CD4-positive, alpha-beta T cell (primary cell): Measurements from ENCODE around the gene PPL. TPM values are rescaled to one million over a fixed set of nuclear protein-coding genes. Genes with fewer than 3 reads are reported as not detected.

Experiments
- ATAC-seq: fragments of 200-7000 bp; cut with Tn5 transposase; one replicate; pipeline ENCODE4 v1.10.0; 2022; ENCODE audit warnings: mild to moderate bottlenecking; ENCODE audit not compliant: poor library complexity
- CTCF ChIA-PET: fragments of 350-600 bp; sonication (Branson Sonifier 250); formaldehyde crosslinking; loops from one replicate; lab custom pipeline; 2021; ENCODE audit warnings: antibody characterized with exemption, inconsistent platforms; lab: Charles Lee
- POLR2A ChIA-PET: fragments of 350-600 bp; sonication (Branson Sonifier 250); formaldehyde crosslinking; loops from one replicate; lab custom pipeline; 2021; ENCODE audit warnings: antibody characterized with exemption, inconsistent platforms; lab: Charles Lee
- DNase-seq, 14 experiments: peaks; one replicate each; pipeline ENCODE4 v3.0.0-alpha.2; 2013 to 2020; ENCODE audit warnings: mixed read lengths in 2 of 14
- H3K27ac ChIP-seq, 2 donors: one replicate each; pipeline versions ENCODE4 v1.5.1 to v1.7.0; 2013; ENCODE audit warnings: low read length in 2 of 2, low read depth in 1 of 2, mild to moderate bottlenecking in 1 of 2
- H3K27me3 ChIP-seq, 2 experiments: 1 replicate in 1 of 2; 2 replicates in 1 of 2; pipeline versions ENCODE4 v1.6.1 to v1.7.0; 2013; ENCODE audit warnings: low read length in 2 of 2, control low read depth in 1 of 2, mild to moderate bottlenecking in 1 of 2, moderate library complexity in 1 of 2; ENCODE audit not compliant: insufficient read depth in 2 of 2, control insufficient read depth in 1 of 2
- H3K36me3 ChIP-seq: one replicate; pipeline ENCODE4 v1.6.1; 2013; ENCODE audit warnings: low read length, control low read depth; ENCODE audit not compliant: insufficient read depth
- H3K4me1 ChIP-seq: one replicate; pipeline ENCODE4 v1.6.1; 2013; ENCODE audit warnings: low read length, control low read depth; ENCODE audit not compliant: insufficient read depth
- H3K4me3 ChIP-seq: one replicate; pipeline ENCODE4 v1.5.1; 2013; ENCODE audit warnings: mild to moderate bottlenecking, low read length, moderate library complexity
- H3K9me3 ChIP-seq, 2 experiments: 1 replicate in 1 of 2; 2 replicates in 1 of 2; pipeline versions ENCODE4 v1.6.1 to v1.7.0; 2013; ENCODE audit warnings: low read length in 2 of 2, mild to moderate bottlenecking in 2 of 2, control low read depth in 1 of 2, moderate library complexity in 1 of 2; ENCODE audit not compliant: control insufficient read depth in 1 of 2, insufficient read depth in 1 of 2
- H3K27ac Mint-ChIP-seq: one replicate; pipeline ENCODE4 v1.8.0; 2020; ENCODE audit warnings: mixed read lengths
- H3K27me3 Mint-ChIP-seq: one replicate; pipeline ENCODE4 v1.8.0; 2021; ENCODE audit warnings: mixed read lengths
- H3K36me3 Mint-ChIP-seq: one replicate; pipeline ENCODE4 v1.8.0; 2021; ENCODE audit warnings: low read depth, mixed read lengths
- H3K4me1 Mint-ChIP-seq: one replicate; pipeline ENCODE4 v1.8.0; 2021; ENCODE audit warnings: low read depth, mixed read lengths
- H3K4me3 Mint-ChIP-seq: one replicate; pipeline ENCODE4 v1.8.0; 2020; ENCODE audit warnings: mild to moderate bottlenecking, mixed read lengths
- H3K9me3 Mint-ChIP-seq: one replicate; pipeline ENCODE4 v1.8.0; 2020; ENCODE audit warnings: mixed read lengths
- intact Hi-C, 2 experiments: fragments of 100-400 bp; cut with DNase I in 1 of 2; cut with micrococcal nuclease in 1 of 2; formaldehyde crosslinking; loops; one replicate each; pipeline versions ENCODE4 v1.15.1 to v1.9.0; 2023 to 2025; cut with DNase I, micrococcal nuclease
- total RNA-seq, 174 experiments: library from RNA in 2 of 174; stranded (reverse) in 2 of 174; gene quantifications; one replicate each; pipeline ENCODE4 v1.2.3 and lab custom pipeline; 2021 to 2026
- TF ChIP-seq, protein P1 (sequence below): fragments of 200-600 bp; IDR thresholded peaks from one replicate; pipeline ENCODE4 v1.8.0; 2022; ENCODE audit warnings: antibody characterized with exemption, mild to moderate bottlenecking

The PPL gene
- total RNA-seq, 2 experiments from 2014 or later: not detected

DNA sequence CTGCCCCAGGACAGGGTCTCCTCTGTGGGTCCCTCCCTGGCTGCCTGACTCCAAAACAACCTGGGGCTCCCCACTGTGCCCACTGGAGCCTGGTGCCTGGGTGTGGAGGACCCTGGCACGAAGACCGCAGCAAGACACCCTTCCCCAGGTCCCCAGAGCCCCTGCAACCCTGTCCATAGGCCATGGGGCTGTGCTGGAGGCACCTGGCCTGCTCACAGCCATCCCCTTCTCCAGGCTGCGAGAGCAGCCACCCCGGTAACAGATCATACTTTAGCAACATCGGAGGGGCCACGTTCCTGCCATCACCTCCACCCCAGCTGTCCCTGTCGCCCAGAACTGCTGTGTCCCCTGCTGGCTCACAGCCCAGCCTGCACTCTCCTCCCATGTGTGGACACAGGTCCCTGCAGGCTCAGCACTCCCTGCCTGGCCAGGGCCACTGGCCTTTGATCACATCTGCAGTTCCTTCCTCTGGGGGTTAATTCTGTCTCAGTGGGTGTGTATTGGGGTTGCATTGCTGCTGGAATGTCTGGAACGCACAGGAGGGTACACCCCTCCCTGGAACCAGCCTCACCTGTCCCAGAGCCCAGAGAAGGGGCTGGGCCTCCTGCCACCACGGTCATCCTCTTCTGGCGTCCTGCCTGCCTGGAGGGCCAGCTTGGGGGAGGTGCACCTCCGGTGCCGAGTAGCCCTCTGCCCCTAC lies 12.2 kb downstream of the PPL start:
- H3K36me3 ChIP-seq: no peaks in the 10 kb centered on the region
- no peaks in the 10 kb centered on the region for H3K27me3 ChIP-seq
- no peak overlapping the region for H3K4me3 ChIP-seq
- TF ChIP-seq, protein P1, sequence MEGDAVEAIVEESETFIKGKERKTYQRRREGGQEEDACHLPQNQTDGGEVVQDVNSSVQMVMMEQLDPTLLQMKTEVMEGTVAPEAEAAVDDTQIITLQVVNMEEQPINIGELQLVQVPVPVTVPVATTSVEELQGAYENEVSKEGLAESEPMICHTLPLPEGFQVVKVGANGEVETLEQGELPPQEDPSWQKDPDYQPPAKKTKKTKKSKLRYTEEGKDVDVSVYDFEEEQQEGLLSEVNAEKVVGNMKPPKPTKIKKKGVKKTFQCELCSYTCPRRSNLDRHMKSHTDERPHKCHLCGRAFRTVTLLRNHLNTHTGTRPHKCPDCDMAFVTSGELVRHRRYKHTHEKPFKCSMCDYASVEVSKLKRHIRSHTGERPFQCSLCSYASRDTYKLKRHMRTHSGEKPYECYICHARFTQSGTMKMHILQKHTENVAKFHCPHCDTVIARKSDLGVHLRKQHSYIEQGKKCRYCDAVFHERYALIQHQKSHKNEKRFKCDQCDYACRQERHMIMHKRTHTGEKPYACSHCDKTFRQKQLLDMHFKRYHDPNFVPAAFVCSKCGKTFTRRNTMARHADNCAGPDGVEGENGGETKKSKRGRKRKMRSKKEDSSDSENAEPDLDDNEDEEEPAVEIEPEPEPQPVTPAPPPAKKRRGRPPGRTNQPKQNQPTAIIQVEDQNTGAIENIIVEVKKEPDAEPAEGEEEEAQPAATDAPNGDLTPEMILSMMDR: no peak
- H3K27me3 Mint-ChIP-seq: peaks cover 8% of the 10 kb centered on the region
- peaks cover 4% of the 10 kb centered on the region for H3K9me3 Mint-ChIP-seq
- no peaks in the 10 kb centered on the region for H3K36me3 Mint-ChIP-seq
- intact Hi-C loops: no loop called here
- H3K4me1 ChIP-seq: no peaks in the 10 kb centered on the region
- no peak overlapping the region for H3K4me3 Mint-ChIP-seq
- ATAC-seq (no peak), DNase-seq (no peak)
- H3K9me3 ChIP-seq: peaks cover 10 to 21% of the 10 kb centered on the region in 2 experiments
- H3K4me1 Mint-ChIP-seq: no peaks in the 10 kb centered on the region
- no peak overlapping the region for H3K27ac ChIP-seq
- ChIA-PET POLR2A (no interaction called here), CTCF (no interaction called here)
- no peak overlapping the region for H3K27ac Mint-ChIP-seq

DNA sequence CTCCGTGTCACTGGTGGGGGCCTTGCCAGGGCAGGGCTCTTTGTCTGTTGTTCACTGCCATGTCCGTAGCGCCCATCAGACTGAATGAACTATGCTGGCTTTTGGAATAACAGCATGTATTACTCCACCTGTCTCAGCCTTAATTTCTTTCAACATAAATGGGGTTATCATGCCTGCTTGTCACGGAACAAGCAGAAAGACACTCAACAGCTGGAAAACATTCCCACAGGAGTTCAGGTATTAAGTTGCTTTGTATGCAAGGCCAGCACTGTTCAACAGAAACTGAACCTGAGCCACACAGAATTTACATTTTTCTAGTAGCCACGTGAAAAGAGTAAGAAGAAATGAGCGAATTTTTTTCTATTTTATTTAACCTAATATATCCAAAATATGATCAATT lies 13.1 kb downstream of the PPL start:
- peaks cover 10 to 21% of the 10 kb centered on the region in 2 experiments for H3K9me3 ChIP-seq
- TF ChIP-seq, protein P1: no peak
- Mint-ChIP-seq H3K4me1 (no peaks in the 10 kb centered on the region), H3K27ac (no peak overlapping the region), H3K27me3 (peaks cover 8% of the 10 kb centered on the region), H3K9me3 (peaks cover 4% of the 10 kb centered on the region), H3K36me3 (no peaks in the 10 kb centered on the region), H3K4me3 (no peak overlapping the region)
- DNase-seq (no peak), ATAC-seq (no peak)
- no peaks in the 10 kb centered on the region for H3K27me3 ChIP-seq
- no peak overlapping the region for H3K27ac ChIP-seq
- ChIA-PET CTCF (no interaction called here), POLR2A (no interaction called here)
- no peaks in the 10 kb centered on the region for H3K36me3 ChIP-seq
- intact Hi-C loops: no loop called here
- no peak overlapping the region for H3K4me3 ChIP-seq
- H3K4me1 ChIP-seq: no peaks in the 10 kb centered on the region

- Histone ChIP-seq H3K9me3 (peaks cover 10 to 15% of the 10 kb centered on the region in 2 experiments), H3K36me3 (no peaks in the 10 kb centered on the region), H3K4me1 (no peaks in the 10 kb centered on the region), H3K27me3 (no peaks in the 10 kb centered on the region), H3K27ac (no peak overlapping the region), H3K4me3 (no peak overlapping the region)
- no peak overlapping the region for H3K4me3 Mint-ChIP-seq
- H3K4me1 Mint-ChIP-seq: no peaks in the 10 kb centered on the region
- H3K27ac Mint-ChIP-seq: no peak overlapping the region
- ATAC-seq: no peak
- intact Hi-C loops: no loop called here
- no peaks in the 10 kb centered on the region for H3K36me3 Mint-ChIP-seq
- ChIA-PET POLR2A (no interaction called here), CTCF (no interaction called here)
- peaks cover 8% of the 10 kb centered on the region for H3K27me3 Mint-ChIP-seq
- TF ChIP-seq, protein P1: no peak
- peaks cover 4% of the 10 kb centered on the region for H3K9me3 Mint-ChIP-seq
- DNase-seq: no peak
Observed at GRCh38 chr16:4922721-4923342, 14.1 kb downstream of the PPL start.
